MV-4-11 (cell line): ENCODE measurements around the gene ACSBG1.
A peak's percentile ranks its signal among the peaks of the same experiment; 100 is the strongest.

Source experiments
- DNase-seq: peaks from one replicate; lab custom pipeline; 2025; lab: John Stamatoyannopoulos, UW

ACSBG1 gene

GRCh38 chr15:78164010-78164409 is 70.4 kb downstream of the ACSBG1 start:
- DNase-seq: no peak

GRCh38 chr15:78162038-78162437 is 72.3 kb downstream of the ACSBG1 start:
- no peak for DNase-seq

DNA sequence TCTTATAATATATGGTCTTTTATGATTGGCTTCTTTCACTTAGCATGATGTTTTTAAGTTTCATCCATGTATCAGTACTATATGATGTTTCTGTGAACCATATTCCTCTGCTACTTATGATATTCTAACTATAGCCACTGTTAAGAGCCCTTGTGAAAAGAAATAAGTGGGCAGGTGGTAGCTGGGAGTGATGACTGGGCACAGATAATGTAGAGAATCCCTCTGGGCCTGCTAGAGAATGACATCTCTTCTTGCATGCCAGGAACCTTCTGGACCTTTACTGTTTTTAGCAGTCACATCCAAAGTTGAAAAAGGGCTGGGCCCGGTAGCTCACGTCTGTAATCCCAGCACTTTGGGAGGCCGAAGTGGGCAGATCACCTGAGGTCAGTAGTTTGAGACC is 75.0 kb downstream of the ACSBG1 start:
- DNase-seq: no peak

DNA sequence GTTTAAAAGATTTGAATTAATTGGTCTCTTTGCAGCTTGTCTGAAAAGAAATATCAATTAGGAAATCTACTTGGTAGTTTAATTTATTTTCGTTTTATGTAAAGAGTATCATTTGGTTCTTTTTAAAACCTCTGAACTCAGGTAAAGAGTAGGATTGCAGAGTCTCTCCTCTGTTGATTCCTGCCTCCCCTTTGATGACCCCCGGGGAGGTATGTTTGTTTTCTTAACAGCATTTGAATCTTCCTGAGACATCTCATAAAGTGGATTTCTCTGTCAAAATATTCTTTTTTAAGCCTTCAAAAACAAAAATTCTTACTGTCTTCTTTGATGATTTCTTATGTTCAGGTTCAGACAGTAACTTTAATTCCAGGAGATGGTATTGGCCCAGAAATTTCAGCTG is 77.2 kb downstream of the ACSBG1 start:
- no peak for DNase-seq

DNA sequence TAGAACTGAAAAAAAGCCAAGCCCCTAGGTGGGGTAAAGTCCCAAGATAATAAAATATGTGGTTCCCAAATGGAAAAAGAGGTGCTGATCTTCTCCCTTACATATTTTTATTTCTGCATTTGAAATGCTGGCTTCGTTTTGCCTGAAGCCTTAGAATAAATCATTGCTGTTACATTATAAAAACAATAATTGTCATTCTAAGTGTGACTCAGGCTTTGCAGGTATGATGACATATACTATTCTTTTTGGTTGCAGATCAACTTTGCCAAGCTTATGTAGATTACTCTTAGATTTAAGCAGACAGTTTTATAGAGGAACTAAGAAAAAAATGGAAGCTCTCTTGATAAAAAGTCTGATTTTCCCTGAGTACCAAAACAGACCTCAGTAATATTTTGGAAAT is 77.7 kb downstream of the ACSBG1 start:
- DNase-seq: no peak

- DNase-seq: no peak
Measured at GRCh38 chr15:78155355-78155939, 78.9 kb downstream of the ACSBG1 start.

- DNase-seq: no peak
Measured at GRCh38 chr15:78154955-78155354, 79.4 kb downstream of the ACSBG1 start.

GRCh38 chr15:78151075-78151474 is 83.3 kb downstream of the ACSBG1 start:
- peak; percentile 12 for DNase-seq

- no peak for DNase-seq
Measured at GRCh38 chr15:78149805-78150751, 84.3 kb downstream of the ACSBG1 start.

DNA sequence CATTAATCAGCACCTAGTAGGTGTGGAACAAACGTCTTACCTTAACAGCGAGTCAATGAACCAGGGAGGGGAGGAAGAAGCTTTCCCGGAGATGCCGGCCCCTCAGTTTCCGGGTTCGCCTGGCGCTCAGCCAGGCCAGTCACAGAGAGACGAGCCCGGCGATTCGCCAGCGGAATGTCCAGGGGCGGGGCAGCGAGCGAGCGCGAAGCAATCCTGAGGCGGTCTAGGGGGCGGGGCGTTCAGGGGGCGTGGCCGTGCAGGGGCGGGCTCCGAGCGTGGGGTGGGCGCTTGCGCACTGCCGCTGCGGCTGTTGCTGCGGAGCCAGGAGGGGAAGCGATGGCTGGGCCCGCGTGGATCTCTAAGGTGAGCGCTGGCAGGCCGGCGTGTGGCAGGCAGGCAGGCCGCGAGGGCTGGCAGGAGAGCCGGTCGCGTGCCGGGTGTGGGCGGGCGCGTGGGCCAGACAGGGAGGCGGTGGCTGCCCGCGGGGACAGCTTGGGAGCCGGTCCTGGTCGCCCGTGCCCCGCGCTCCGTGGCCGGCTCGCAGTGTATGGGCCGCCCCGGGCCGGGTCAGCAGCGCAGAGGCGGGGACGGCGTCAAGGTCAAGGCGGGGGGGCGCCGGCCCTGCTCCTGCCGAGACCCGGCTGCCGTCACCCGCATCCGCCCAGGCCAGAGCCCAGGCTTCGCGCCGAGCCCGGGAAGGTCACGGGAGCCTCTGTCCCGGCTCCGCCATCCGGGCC is 85.1 kb downstream of the ACSBG1 start, which contains the start of gene IDH3A:
IDH3A (plus strand) TSS at position 295 of the 737 bp plus-strand sequence; CDS start at position 337, 42 bp downstream.
- peak; percentile 94 for DNase-seq

DNA sequence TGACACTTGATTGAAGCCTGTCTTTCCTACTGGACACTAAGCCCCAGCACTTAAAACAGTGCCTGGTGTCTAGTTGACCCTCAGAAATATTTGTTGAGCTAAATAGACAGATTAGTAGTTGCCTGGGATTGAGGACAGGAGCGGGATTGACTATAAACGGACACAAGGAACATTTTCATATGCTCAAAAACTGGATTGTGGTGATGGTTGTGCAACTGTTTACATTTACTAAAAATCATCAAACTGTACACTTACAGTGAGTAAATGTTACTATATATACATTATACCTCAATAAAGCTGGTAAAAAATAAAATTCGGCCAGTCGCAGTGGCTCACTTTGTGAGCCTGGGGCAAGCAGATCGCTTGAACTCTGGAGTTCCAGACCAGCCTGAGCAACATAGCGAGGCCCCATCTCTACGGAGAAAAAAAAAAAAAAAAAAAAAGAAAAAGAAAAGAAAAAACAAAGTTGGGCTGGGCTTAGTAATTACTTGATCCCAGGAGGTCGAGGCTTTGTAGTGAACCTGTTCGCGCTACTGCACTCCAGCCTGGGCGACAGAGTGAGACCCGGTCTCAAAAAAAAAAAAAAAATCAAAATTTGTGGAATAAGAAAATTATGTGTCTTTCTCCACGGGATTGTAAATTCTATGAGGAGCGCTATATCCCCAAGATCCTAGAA is 85.8 kb downstream of the ACSBG1 start:
- no peak for DNase-seq

DNA sequence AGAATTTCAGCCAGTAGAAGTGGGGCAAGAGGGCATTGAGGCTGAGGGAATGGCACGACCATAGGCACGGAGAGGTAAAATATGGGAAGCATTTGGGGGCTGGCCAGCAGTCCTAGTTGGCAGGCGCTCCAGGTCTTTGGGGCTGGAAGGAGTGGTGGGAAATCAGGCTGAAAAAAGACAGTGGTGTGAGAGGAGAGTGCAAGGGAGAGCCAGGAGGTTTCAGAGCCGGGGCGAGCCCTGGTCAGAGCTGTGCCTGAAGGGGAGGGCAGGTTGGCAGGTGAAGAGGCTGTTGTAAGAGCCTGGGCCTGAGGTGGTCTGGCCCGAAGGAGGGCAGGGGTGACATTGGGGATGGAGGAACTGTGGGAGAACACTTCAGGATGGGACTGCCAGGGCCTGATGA is 86.8 kb downstream of the ACSBG1 start:
- no peak for DNase-seq

GRCh38 chr15:78146425-78147154 is 87.8 kb downstream of the ACSBG1 start:
- peak; percentile 12 for DNase-seq

DNA sequence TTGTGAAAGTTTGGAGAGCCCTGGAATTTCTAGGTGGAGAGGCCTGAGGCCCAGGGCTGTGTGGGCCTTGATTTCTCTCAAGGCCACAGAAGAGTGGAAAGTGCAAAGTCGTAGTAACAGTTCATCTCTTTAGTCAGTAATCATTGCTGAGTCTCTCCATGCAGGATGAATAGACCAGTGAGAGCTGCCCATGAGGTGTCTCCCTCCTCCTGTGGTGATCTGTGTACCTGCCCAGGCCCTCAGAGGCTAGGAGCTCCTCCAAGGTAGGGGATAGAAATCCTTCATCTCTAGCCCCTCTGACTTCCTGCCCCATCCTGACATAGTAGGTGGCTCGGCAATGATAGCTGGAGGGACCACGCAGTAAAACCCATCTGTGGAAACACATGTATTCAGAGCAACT is 92.0 kb downstream of the ACSBG1 start:
- DNase-seq: no peak

DNA sequence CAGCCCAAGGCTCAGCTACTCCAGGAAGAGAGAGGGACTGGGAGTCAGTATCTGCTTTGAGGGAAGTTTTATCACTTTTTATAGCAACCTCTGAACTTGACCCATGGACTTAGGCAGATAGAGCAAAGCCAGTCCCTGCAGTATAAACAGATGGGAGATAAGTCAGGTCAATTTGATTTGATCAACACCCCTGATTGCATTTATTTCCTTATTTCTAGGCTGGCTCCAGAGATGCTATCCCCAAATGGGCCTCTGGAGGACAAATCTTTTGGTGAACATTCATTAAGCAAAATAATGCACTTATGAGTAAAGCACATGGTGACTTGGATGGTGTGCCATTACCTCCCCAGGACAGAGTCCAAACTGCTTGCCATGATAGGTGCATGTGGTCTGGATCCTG is 94.1 kb downstream of the ACSBG1 start:
- no peak for DNase-seq

DNA sequence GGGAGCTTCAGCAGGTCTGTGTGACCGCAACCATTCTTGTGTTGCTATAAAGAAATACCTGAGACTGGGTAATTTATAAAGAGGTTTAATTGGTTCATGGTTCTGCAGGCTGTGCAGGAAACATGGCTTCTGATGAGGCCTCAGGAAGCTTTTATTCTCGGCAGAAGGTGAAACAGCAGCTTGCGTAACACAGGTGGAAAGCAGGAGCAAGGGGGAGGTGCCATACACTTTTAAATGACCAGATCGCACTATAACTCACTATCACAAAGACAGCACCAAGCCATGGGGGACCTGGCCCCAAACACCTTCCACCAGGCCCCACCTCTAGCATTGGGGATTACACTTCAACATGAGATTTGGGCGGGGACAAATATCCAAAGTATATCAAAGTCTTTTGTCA is 94.8 kb downstream of the ACSBG1 start:
- no peak for DNase-seq

DNA sequence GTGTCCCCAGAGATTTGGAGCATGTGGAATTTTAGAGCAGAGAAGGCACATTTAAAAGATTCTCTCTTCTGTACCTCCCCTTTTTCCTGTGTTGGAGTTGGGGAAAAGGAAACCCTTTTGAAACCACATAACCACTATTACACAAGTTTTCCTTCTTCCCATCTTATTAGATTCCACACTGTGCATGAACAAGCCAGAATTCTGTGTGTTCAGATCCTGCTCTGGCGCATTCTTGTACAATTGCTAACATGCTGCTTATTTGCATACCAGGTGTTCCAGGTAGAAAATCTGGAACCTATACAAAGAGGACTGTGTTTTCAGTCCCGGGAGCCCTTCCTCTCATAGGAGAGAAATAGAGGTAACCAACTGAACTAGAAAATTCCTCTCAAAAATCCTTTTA is 100.6 kb downstream of the ACSBG1 start:
- no peak for DNase-seq

DNA sequence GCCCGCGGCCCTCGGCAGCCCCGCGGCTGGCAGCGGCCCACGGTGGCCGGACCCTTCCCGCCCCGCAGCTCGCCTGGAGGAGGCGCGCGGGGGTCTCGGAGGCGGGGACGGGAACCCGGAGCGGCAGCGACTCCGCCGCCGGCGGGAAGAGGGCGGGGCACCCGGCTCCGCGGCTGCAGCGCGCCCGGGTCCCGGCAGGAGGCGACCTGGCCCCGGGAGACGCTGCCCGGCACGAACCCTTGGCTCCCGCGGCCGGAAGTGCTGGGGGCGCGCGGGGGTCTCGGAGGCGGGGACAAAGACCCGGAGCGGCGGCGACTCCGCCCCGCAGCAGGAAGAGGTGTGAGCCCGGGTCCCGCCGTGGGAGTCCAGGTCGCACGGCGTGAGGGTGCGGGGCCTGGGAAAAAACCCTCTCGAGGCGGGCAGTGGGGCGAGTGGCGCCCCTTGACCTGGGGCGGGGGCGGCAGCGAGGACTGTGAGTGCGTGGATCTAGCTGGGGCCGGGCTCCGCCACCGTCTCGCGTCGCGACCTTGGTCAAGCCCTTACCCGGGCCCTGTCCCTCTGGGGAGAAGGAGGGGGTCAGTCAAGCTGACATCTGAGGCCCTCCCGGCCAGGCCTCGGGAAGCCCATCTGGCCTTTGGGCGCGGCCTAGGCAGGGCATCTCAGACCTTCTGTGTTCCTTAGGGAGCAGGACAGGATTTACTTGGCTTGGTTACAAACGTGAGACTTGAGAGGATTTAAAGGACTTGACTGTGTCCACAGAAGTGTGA is 102.9 kb downstream of the ACSBG1 start, which contains the start of gene CIB2:
CIB2 (minus strand) TSS at position 151 of the 767 bp plus-strand sequence. CDS start 230 bp downstream, outside the sequence.
- DNase-seq: peak; percentile 45

DNA sequence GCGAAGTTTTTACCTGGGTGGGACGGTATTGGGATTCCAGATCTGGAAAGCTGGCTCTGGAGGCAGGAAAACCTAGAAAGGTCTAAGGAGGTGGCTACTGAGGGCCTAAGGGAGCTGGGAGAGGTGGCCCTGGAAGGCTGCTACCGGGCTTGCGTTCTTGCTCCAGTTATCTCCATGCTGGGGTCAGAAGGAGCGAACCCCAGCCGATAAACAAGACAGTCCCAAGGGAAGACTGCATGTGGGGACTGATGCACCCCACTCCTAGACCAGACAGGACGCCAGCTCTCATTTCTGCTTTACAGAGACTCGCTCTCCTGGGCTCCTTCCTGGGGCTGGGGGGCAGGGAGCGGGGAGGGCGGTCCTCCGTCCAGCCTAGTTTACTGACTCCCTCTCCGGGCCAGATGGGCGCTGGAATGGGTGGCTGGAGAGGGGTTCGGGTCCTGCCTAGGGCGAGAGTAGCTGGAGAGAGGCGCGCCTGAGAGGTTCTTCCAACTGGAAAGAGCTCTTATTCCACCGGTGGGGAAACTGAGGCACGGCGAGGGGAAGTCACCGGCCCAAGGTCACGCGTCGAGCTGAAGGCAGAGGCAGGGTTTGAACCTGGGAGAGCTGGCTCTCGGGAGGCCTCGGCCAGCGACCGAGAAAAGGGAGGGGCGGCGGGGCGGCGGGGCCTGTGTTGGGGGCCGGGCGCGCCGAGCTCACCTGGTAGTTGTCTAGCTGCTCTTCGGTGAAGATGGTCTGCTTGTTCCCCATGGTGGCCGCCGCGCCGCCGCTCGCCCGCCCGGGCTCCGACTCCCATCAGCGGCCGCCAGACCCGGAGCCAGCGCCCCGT is 103.7 kb downstream of the ACSBG1 start:
- DNase-seq: no peak
